Esophagus (tissue), 2 donors: ENCODE data around the gene CALCA. TPM values are rescaled to one million over a fixed set of nuclear protein-coding genes. Genes with fewer than 3 reads are reported as not detected.

Experiments used
- H3K27ac ChIP-seq, 2 donors: one replicate each; pipeline ENCODE4 v1.5.1; 2013; ENCODE audit warnings: low read depth in 2 of 2, mild to moderate bottlenecking in 2 of 2, inconsistent platforms in 1 of 2, low read length in 1 of 2, moderate library complexity in 1 of 2
- H3K27me3 ChIP-seq, 2 donors: one replicate each; pipeline ENCODE4 v1.6.1; 2013; ENCODE audit warnings: low read length in 2 of 2, control low read depth in 1 of 2, mild to moderate bottlenecking in 1 of 2; ENCODE audit not compliant: insufficient read depth in 2 of 2, control insufficient read depth in 1 of 2
- H3K36me3 ChIP-seq, 2 donors: one replicate each; pipeline ENCODE4 v1.6.1; 2013; ENCODE audit warnings: low read length in 1 of 2; ENCODE audit not compliant: control insufficient read depth in 2 of 2, insufficient read depth in 2 of 2
- H3K4me1 ChIP-seq, 2 donors: one replicate each; pipeline ENCODE4 v1.6.1; 2013; ENCODE audit warnings: low read length in 1 of 2; ENCODE audit not compliant: control insufficient read depth in 2 of 2, insufficient read depth in 2 of 2
- H3K4me3 ChIP-seq, 2 donors: one replicate each; pipeline ENCODE4 v1.5.1; 2013; ENCODE audit warnings: low read length in 2 of 2, mild to moderate bottlenecking in 2 of 2, low read depth in 1 of 2, moderate library complexity in 1 of 2
- H3K9me3 ChIP-seq, 2 donors: one replicate each; pipeline ENCODE4 v1.6.1; 2013; ENCODE audit warnings: mild to moderate bottlenecking in 2 of 2, low read depth in 1 of 2, low read length in 1 of 2, moderate library complexity in 1 of 2; ENCODE audit not compliant: control insufficient read depth in 2 of 2, insufficient read depth in 1 of 2
- WGBS, 2 donors: extraction: QIAGEN DNeasy Blood & Tissue Kit; methylation state at CpG; one replicate each; pipeline ENCODE4 v1.1.7; 2013; 5-methylcytosine and 5-hydroxymethylcytosine counted together
- polyA plus RNA-seq, 2 donors: library from polyadenylated mRNA; stranded (reverse); fragments of 200-250 nt; gene quantifications; one replicate each; pipeline ENCODE4 v1.2.3, GENCODE V29; 2013
- donor health status: healthy with polysubstance abuse.
- donor health status: Bipolar disorder and iron deficiency.

Gene CALCA
- polyA plus RNA-seq, 2 donors, result 0.02 TPM; not detected in 1

DNA sequence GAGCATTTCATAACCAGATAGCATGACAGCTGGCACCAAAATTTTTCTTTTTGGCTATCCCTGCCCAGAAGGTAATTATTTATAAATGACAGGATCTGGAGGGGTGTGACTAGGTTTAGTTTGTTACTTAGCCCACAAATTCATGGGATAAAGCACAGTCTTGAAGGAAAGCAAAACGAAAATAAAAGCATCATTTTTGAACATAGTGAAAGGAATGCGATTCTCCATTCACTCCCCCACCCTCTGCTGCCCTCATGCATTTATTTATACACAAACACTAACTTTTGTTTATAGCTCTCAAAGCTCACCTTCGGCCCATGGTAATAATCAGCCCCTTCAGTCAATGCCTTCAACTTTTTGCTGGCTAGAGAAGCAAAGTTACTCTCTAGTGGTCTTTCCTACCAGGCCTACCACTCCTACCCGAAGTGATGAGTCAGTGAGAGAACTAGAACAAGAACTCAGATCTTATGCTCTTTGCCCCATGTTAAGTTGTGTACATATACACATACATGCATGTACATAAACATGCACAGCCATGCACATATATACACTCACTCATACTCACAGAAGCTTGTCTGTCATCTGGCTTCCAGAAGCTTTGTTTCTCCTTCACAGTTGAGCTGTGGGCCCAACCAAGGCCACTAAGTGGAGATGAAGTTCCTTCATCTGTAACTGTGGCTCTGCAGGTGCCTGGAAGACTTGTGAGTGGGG, 22.6 kb downstream of the CALCA start:
- no peaks in the 10 kb centered on the region for H3K4me1 ChIP-seq
- WGBS, 2 donors, result 70 to 72% methylated on average over 4 of the region's 4 CpGs
- H3K9me3 ChIP-seq, result no peaks in the 10 kb centered on the region
- no peak overlapping the region for H3K27ac ChIP-seq
- H3K4me3 ChIP-seq, result no peak overlapping the region
- no peaks in the 10 kb centered on the region for H3K27me3 ChIP-seq
- H3K36me3 ChIP-seq, result no peaks in the 10 kb centered on the region

- H3K36me3 ChIP-seq, result no peaks in the 10 kb centered on the region
- no peaks in the 10 kb centered on the region for H3K27me3 ChIP-seq
- no peaks in the 10 kb centered on the region for H3K4me1 ChIP-seq
- H3K4me3 ChIP-seq, result no peak overlapping the region
- 57 to 65% methylated on average over 3 of the region's 3 CpGs for WGBS, 2 donors
- H3K9me3 ChIP-seq, result peaks cover 0 to 2% of the 10 kb centered on the region in 2 donors
- H3K27ac ChIP-seq, result no peak overlapping the region
Observed at GRCh38 chr11:14942745-14943144, 29.4 kb downstream of the CALCA start.

GRCh38 chr11:14938936-14939335, 33.2 kb downstream of the CALCA start:
- no peak overlapping the region for H3K27ac ChIP-seq
- H3K4me1 ChIP-seq, result no peaks in the 10 kb centered on the region
- peaks cover 0 to 2% of the 10 kb centered on the region in 2 donors for H3K9me3 ChIP-seq
- 35 to 48% methylated on average over 1 of the region's 1 CpG for WGBS, 2 donors
- H3K4me3 ChIP-seq, result no peak overlapping the region
- H3K27me3 ChIP-seq, result no peaks in the 10 kb centered on the region
- H3K36me3 ChIP-seq, result no peaks in the 10 kb centered on the region

DNA sequence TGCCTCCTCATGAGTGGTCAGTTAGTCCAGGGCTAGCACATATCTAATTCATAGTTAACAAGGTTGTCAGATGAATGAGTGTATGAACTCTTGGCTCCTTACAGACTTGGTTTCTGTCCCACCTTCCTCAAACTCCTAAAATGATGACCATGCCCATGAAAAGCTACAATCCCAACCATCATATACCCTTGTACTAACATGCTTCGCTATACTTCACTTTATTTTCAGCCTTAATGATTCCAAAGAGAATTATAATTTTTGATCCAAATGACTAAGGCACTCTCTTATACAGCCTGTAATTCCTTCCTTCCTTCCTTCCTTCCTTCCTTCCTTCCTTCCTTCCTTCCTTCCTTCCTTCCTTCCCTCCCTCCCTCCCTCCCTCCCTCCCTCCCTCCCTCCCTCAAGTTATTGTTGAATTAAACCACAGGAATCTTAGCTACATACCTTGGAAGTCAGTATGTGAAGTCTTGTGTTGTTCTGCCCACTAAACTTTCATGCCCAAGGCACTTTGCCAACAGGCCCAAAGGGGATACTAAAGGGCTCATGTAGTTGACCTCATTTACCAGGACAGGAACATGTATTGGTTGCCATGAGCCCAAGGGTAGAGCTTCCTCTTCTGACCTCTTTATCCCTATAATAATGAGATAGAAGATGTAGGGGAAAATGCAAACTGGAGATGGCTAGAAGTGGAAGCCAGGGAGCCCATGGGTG, 37.4 kb downstream of the CALCA start:
- no peak overlapping the region for H3K4me3 ChIP-seq
- no peaks in the 10 kb centered on the region for H3K4me1 ChIP-seq
- H3K27ac ChIP-seq, result no peak overlapping the region
- no peaks in the 10 kb centered on the region for H3K27me3 ChIP-seq
- no peaks in the 10 kb centered on the region for H3K36me3 ChIP-seq
- peaks cover 0 to 2% of the 10 kb centered on the region in 2 donors for H3K9me3 ChIP-seq
- 82 to 88% methylated on average over 1 of the region's 1 CpG for WGBS, 2 donors

GRCh38 chr11:14932447-14932846, 39.7 kb downstream of the CALCA start:
- Histone ChIP-seq H3K4me1 (no peaks in the 10 kb centered on the region), H3K27ac (no peak overlapping the region), H3K36me3 (no peaks in the 10 kb centered on the region), H3K9me3 (peaks cover 0 to 2% of the 10 kb centered on the region in 2 donors), H3K27me3 (no peaks in the 10 kb centered on the region), H3K4me3 (no peak overlapping the region)

GRCh38 chr11:14930369-14930768, 41.8 kb downstream of the CALCA start:
- Histone ChIP-seq H3K4me3 (no peak overlapping the region), H3K27ac (no peak overlapping the region), H3K4me1 (no peaks in the 10 kb centered on the region), H3K36me3 (no peaks in the 10 kb centered on the region), H3K27me3 (no peaks in the 10 kb centered on the region), H3K9me3 (peaks cover 0 to 2% of the 10 kb centered on the region in 2 donors)
- WGBS, 2 donors, result 69 to 71% methylated on average over 2 of the region's 2 CpGs

GRCh38 chr11:14927146-14927545, 45.0 kb downstream of the CALCA start:
- Histone ChIP-seq H3K4me1 (no peaks in the 10 kb centered on the region), H3K27me3 (no peaks in the 10 kb centered on the region), H3K9me3 (peaks cover 0 to 2% of the 10 kb centered on the region in 2 donors), H3K27ac (no peak overlapping the region), H3K4me3 (no peak overlapping the region), H3K36me3 (no peaks in the 10 kb centered on the region)

- Histone ChIP-seq H3K4me1 (no peaks in the 10 kb centered on the region), H3K36me3 (no peaks in the 10 kb centered on the region), H3K27me3 (no peaks in the 10 kb centered on the region), H3K27ac (no peak overlapping the region), H3K4me3 (no peak overlapping the region), H3K9me3 (peaks cover 0 to 1% of the 10 kb centered on the region in 2 donors)
- 83 to 84% methylated on average over 3 of the region's 3 CpGs for WGBS, 2 donors
Observed at GRCh38 chr11:14924318-14924717, 47.8 kb downstream of the CALCA start.
